GM21723 (cell line): ENCODE data around the gene CLDN3.
"Not testable (repeated sequence)": the region's sequence is repeated elsewhere in the genome, so short reads cannot be mapped to it uniquely, and the experiment has no call there.

Experiments used
- ATAC-seq: cut with Tn5 transposase; IDR thresholded peaks from one replicate; pipeline ENCODE4 v1.9.1; 2021; ENCODE audit warnings: mild to moderate bottlenecking, moderate library complexity; ENCODE audit not compliant: unreplicated experiment

Gene CLDN3

GRCh38 chr7:73770002-73770859 is at the start of gene CLDN3:
Gene CLDN3 (minus strand): TSS chr7:73770270. CDS start chr7:73770049, 221 bp downstream.
- no peak for ATAC-seq

GRCh38 chr7:73817121-73817520 is 47.1 kb upstream of the CLDN3 start:
- ATAC-seq, result no peak

GRCh38 chr7:73815436-73815835 is 45.4 kb upstream of the CLDN3 start:
- no peak for ATAC-seq

GRCh38 chr7:73812996-73813395 is 42.9 kb upstream of the CLDN3 start:
- no peak for ATAC-seq

- ATAC-seq, result no peak
Measured at GRCh38 chr7:73811760-73812168, 41.7 kb upstream of the CLDN3 start.

- ATAC-seq, result no peak
Measured at GRCh38 chr7:73810998-73811360, 40.9 kb upstream of the CLDN3 start.

GRCh38 chr7:73809467-73809951 is 39.4 kb upstream of the CLDN3 start:
- ATAC-seq, result no peak

- ATAC-seq, result no peak
Measured at GRCh38 chr7:73802459-73802858, 32.4 kb upstream of the CLDN3 start.

GRCh38 chr7:73801577-73801976 is 31.5 kb upstream of the CLDN3 start:
- ATAC-seq, result no peak

GRCh38 chr7:73799282-73800141 is 29.4 kb upstream of the CLDN3 start:
- no peak for ATAC-seq

- not testable (repeated sequence) for ATAC-seq
Measured at GRCh38 chr7:73797176-73797575, 27.1 kb upstream of the CLDN3 start.

GRCh38 chr7:73796656-73797055 is 26.6 kb upstream of the CLDN3 start:
- not testable (repeated sequence) for ATAC-seq

- ATAC-seq, result not testable (repeated sequence)
Measured at GRCh38 chr7:73795188-73795587, 25.1 kb upstream of the CLDN3 start.

GRCh38 chr7:73791170-73791690 is 21.2 kb upstream of the CLDN3 start:
- ATAC-seq, result not testable (repeated sequence)

GRCh38 chr7:73789051-73789450 is 19.0 kb upstream of the CLDN3 start:
- no peak for ATAC-seq

GRCh38 chr7:73787786-73788048 is 17.6 kb upstream of the CLDN3 start:
- ATAC-seq, result not testable (repeated sequence)

GRCh38 chr7:73786588-73786987 is 16.5 kb upstream of the CLDN3 start:
- no peak for ATAC-seq

- no peak for ATAC-seq
Measured at GRCh38 chr7:73779517-73779916, 9.4 kb upstream of the CLDN3 start.

- no peak for ATAC-seq
Measured at GRCh38 chr7:73778801-73779389, 8.8 kb upstream of the CLDN3 start.

- no peak for ATAC-seq
Measured at GRCh38 chr7:73774923-73775322, 4.9 kb upstream of the CLDN3 start.
